RPMI8226 (cell line): ENCODE measurements around the gene PRAMEF18.
"Not testable (repeated sequence)": the region's sequence is repeated elsewhere in the genome, so short reads cannot be mapped to it uniquely, and the experiment has no call there.

Source experiments
- DNase-seq: peaks from one replicate; pipeline ENCODE4 v3.0.0-alpha.2; 2015

The PRAMEF18 gene

GRCh38 chr1:13225675-13226204 is at the start of gene PRAMEF18:
TSS of gene PRAMEF18 (minus strand) at chr1:13226154. CDS start at chr1:13226106, 48 bp downstream.
- DNase-seq: not testable (repeated sequence)

DNA sequence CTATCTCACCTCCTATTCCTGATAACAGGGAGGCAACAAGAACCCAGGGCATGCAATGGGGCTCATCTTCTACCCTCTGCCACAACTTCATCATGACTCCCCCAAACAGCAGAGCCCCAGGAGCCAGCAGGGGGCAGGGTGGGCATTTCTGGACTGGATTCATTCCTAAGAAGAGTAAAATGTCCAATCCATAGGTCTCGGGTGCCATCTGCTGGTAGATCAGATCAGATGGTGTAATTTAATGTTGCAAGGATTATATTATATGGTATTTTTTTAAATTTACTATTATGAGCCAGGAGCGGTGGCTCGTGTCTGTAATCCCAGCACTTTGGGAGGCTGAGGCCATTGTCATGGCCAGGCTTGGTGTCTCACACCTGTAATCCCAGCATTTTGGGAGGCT is 39.2 kb upstream of the PRAMEF18 start:
- not testable (repeated sequence) for DNase-seq

DNA sequence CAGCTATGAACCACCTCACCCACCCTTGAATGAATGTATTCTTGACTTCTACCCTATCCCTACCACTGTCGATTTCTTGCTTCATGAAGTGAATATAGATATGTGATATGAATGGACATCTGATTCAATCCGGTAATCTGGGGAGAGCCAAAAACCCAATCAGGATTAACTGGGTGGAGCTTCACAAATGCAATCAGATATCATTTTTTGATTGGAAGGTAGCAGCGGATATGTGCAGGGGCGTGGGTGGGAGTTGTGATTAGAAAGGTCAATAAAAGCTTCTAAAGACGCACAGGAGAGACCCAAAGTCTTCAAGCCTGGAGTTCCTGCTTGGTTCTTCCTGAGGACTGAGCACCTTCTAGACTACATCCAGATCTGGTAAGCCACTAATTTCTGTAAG is 27.9 kb upstream of the PRAMEF18 start, which contains the start of gene PRAMEF5:
Gene PRAMEF5, plus strand, starts transcription at position 301 of the 400 bp plus-strand sequence. CDS start 5,071 bp downstream, outside the sequence.
- DNase-seq: not testable (repeated sequence)

DNA sequence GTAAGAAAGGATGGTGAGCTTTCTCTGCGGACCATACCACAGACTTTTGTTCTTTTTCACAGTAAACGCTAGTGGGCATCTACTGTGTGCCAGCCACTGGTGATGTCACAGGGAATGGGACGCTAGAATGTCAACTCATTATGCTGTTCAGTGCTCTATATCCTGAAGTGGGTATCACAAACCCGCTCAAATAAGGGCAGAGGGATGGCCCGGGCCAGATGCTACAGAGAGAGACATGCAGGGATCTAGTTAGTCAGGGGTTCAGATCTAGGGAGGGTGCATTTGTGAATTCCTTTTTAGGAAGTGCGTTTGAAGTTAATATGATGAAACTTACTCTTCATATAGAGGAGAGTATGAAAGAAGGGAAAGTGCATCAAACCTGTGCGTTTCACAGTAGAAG is 21.2 kb upstream of the PRAMEF18 start:
- DNase-seq: not testable (repeated sequence)

- DNase-seq: peak; percentile 46
Measured at GRCh38 chr1:13246554-13246871, 20.6 kb upstream of the PRAMEF18 start.

DNA sequence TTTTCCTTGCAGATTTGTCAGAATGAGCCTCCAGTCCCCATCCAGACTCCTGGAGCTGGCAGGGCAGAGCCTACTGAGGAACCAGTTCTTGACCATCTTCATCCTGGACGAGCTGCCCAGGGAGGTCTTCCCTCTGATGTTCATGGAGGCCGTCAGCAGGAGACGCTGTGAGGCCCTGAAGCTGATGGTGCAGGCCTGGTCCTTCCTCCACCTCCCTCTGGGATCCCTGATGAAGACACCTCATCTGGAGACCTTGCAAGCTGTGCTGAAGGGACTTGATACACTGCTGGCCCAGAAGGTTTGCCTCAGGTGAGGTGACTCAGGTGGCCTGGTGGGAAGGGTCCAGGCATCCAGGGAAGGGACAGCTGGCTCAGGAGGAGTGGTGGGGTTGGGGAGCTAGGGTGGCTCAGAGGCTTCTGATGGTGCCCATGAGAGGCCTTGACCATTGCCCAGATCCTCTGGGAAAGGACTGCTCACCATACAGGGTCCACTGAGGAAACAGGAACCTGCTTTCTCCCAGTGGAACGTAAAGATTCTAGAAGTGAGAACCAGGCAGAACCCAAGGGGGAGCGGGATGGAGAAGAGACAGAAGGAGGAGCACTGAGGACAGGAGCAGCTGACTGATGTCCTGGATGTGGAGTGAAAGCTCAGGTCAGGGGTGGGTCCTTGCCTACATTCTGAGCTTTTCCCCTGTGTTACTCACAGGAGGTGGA is 20.0 kb upstream of the PRAMEF18 start:
- DNase-seq: not testable (repeated sequence)

DNA sequence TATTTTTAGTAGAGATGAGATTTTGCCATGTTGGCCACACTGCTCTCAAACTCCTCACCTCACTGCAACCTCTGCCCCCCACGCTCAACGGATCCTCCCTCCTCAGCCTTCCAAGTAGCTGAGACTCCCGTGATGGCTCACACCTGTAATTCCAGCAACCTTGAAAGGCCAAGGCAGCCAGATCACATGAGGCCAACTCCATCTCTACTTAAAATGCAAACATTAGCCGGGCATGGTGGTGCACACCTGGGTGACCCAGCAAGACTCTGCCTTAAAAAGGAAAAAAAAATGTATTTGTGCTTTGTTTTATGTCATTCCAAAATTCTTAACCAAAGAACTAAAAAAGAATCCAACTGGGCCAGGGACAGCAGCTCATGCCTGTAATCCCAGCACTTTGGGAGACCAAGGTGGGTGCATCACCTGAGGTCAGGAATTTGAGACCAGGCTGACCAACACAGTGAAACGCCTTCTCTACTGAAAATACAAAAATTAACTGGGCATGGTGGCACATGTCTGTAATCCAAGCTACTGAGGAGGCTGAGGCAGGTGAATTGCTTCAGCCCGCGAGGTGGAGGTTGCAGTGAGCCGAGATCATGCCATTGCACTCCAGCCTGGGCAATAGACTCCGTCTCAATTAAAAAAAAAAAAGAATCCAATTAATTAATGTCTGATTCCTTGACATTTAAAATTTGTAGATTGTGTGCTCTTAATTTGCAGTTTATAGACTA is 17.7 kb upstream of the PRAMEF18 start:
- not testable (repeated sequence) for DNase-seq

GRCh38 chr1:13239633-13240032 is 13.7 kb upstream of the PRAMEF18 start:
- not testable (repeated sequence) for DNase-seq

GRCh38 chr1:13237572-13237971 is 11.6 kb upstream of the PRAMEF18 start:
- peak; percentile 49 for DNase-seq

GRCh38 chr1:13234057-13234456 is 8.1 kb upstream of the PRAMEF18 start:
- DNase-seq: peak; percentile 63

DNA sequence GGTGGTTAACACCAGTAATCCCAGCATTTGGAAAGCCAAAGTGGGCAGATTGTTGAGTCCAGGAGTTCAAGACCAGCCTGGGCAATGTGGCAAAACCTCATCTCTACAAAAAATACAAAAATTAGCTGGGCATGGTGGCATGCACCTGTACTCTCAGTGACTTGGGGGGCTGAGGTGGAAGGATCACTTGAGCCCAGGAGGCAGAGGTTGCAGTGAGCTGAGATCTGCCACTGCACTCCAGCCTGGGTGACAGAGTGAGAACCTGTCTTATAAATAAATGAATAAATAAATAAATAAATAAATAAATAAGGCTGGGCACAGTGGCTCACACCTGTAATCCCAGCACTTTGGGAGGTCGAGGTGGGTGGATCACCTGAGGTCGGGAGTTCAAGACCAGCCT is 6.1 kb upstream of the PRAMEF18 start:
- DNase-seq: not testable (repeated sequence)

- DNase-seq: peak; percentile 95
Measured at GRCh38 chr1:13231061-13231750, 5.3 kb upstream of the PRAMEF18 start.

GRCh38 chr1:13230601-13231000 is 4.6 kb upstream of the PRAMEF18 start:
- DNase-seq: not testable (repeated sequence)

- DNase-seq: not testable (repeated sequence)
Measured at GRCh38 chr1:13230096-13230495, 4.1 kb upstream of the PRAMEF18 start.

GRCh38 chr1:13228343-13228781 is 2.4 kb upstream of the PRAMEF18 start:
- DNase-seq: peak; percentile 92

- DNase-seq: not testable (repeated sequence)
Measured at GRCh38 chr1:13227271-13228055, 1.5 kb upstream of the PRAMEF18 start.

DNA sequence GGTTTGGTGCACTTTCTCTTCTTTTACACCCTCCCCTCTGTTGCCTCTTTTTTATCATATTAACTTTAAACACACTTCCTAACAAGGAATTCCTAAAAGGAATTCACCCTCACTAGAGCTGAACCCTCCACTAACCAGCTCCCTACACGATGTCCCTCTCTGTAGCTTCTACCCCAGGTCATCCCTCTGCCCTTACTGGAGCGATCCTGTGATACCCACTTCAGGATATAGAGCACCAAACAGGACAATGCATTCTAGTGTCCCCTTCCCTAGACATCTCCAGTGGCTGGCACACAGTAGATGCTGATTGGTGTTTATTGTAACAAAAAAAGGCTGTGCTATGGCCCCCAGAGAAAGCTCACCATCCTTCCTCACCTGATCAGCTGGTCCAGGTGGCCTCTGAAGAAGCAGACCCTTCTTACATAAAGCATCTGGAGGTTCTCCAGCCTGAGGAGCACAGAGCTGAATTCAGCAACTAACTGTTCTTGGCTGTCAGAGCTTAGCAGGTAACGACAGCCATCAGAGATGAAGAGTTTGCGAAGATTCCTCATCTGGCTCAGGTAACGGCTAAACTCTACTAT is 1.4 kb downstream of the PRAMEF18 start:
- no peak for DNase-seq

GRCh38 chr1:13222788-13223187 is 3.2 kb downstream of the PRAMEF18 start:
- DNase-seq: not testable (repeated sequence)

GRCh38 chr1:13219203-13219602 is 6.8 kb downstream of the PRAMEF18 start:
- not testable (repeated sequence) for DNase-seq

GRCh38 chr1:13216619-13217018 is 9.3 kb downstream of the PRAMEF18 start:
- not testable (repeated sequence) for DNase-seq

DNA sequence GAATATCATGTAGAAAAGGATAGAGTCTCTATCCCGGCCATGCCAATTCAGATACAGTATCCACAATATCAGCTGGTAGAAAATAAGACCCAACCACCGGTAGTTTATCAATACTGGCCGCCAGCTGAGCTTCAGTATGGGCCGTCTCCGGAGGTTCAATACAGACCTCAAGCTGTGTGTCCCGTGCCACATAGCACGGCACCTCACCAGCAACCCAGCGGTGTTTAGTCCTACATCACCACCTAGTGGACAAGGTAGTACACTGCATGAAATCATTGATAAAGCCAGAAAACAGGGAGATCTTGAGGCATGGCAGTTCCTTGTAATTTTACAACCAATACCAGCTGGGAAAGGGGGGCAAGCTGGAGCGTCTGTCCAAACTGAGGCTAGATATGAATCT is 17.2 kb downstream of the PRAMEF18 start:
- not testable (repeated sequence) for DNase-seq

GRCh38 chr1:13201309-13201708 is 24.6 kb downstream of the PRAMEF18 start, which contains the start of gene PRAMEF13:
TSS of gene PRAMEF13 (minus strand) at chr1:13201409. CDS start at chr1:13199589, 1,820 bp downstream.
- not testable (repeated sequence) for DNase-seq
